Neural crest cell (in vitro differentiated cells): ENCODE results near the gene DNMBP. TPM values are rescaled to one million over a fixed set of nuclear protein-coding genes. Genes with fewer than 3 reads are reported as not detected.

ENCODE experiments used
- DNase-seq: peaks from one replicate; pipeline ENCODE4 v3.0.0; 2021; ENCODE audit warnings: low read depth, mixed read lengths, low spot score
- H3K27ac Mint-ChIP-seq: one replicate; pipeline ENCODE4 v1.8.0; 2021; ENCODE audit warnings: mild to moderate bottlenecking, mixed read lengths; ENCODE audit not compliant: unreplicated experiment
- H3K27me3 Mint-ChIP-seq: 2 replicates; pipeline ENCODE4 v1.8.0; 2021; ENCODE audit warnings: low read depth, mild to moderate bottlenecking, mixed read lengths
- H3K36me3 Mint-ChIP-seq: 2 replicates; pipeline ENCODE4 v1.8.0; 2021; ENCODE audit warnings: low read depth, mild to moderate bottlenecking, mixed read lengths
- H3K4me1 Mint-ChIP-seq: 2 replicates; pipeline ENCODE4 v1.8.0; 2021; ENCODE audit warnings: mixed read lengths
- H3K4me3 Mint-ChIP-seq: one replicate; pipeline ENCODE4 v1.8.0; 2021; ENCODE audit warnings: mild to moderate bottlenecking, mixed read lengths
- H3K9me3 Mint-ChIP-seq: 2 replicates; pipeline ENCODE4 v1.8.0; 2021; ENCODE audit warnings: mixed read lengths
- total RNA-seq: library from RNA; stranded (reverse); gene quantifications from 2 replicates; pipeline ENCODE4 v1.2.1, GENCODE V29; 2021
- TF ChIP-seq, protein P1 (sequence below): fragments of 200-600 bp; sonication (generic); conservative IDR thresholded peaks from 2 replicates; pipeline ENCODE4 v1.5.0; 2021; ENCODE audit warnings: antibody characterized with exemption, mild to moderate bottlenecking

The DNMBP gene
- total RNA-seq, 1 donor from 2014 or later: 17.8 TPM

DNA sequence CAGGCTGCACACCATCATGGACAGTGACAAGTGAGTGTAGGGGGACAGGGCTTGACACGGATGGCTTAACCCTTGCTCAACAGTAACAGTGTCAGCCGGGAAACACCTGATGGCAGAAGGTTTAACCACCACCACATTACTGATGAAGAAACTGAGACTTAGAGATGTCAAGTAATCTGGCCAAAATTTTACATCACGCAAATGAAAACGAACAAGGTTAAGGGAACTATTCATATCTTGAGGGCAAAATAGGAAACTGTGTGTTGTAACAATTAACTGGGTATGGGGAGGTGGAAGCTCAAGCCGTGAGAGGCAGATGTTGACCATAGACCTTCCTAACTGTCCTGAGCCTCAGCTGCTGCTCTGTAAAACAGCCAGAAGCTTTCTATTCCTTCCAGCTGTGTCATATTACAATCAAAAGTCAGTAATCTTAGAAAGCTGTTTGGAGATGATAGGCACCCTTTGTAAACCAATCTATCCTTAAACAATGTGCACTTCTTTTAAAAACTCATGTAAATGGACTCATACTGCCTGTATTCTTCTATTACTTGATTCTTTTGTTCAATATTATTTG lies 158.9 kb downstream of the DNMBP start:
- H3K27ac Mint-ChIP-seq: no peak overlapping the region
- no peaks in the 10 kb centered on the region for H3K9me3 Mint-ChIP-seq
- no peak for DNase-seq
- TF ChIP-seq, protein P1, sequence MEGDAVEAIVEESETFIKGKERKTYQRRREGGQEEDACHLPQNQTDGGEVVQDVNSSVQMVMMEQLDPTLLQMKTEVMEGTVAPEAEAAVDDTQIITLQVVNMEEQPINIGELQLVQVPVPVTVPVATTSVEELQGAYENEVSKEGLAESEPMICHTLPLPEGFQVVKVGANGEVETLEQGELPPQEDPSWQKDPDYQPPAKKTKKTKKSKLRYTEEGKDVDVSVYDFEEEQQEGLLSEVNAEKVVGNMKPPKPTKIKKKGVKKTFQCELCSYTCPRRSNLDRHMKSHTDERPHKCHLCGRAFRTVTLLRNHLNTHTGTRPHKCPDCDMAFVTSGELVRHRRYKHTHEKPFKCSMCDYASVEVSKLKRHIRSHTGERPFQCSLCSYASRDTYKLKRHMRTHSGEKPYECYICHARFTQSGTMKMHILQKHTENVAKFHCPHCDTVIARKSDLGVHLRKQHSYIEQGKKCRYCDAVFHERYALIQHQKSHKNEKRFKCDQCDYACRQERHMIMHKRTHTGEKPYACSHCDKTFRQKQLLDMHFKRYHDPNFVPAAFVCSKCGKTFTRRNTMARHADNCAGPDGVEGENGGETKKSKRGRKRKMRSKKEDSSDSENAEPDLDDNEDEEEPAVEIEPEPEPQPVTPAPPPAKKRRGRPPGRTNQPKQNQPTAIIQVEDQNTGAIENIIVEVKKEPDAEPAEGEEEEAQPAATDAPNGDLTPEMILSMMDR: no peak
- no peak overlapping the region for H3K4me3 Mint-ChIP-seq
- no peaks in the 10 kb centered on the region for H3K36me3 Mint-ChIP-seq
- H3K27me3 Mint-ChIP-seq: no peaks in the 10 kb centered on the region
- H3K4me1 Mint-ChIP-seq: peaks cover 9% of the 10 kb centered on the region

DNA sequence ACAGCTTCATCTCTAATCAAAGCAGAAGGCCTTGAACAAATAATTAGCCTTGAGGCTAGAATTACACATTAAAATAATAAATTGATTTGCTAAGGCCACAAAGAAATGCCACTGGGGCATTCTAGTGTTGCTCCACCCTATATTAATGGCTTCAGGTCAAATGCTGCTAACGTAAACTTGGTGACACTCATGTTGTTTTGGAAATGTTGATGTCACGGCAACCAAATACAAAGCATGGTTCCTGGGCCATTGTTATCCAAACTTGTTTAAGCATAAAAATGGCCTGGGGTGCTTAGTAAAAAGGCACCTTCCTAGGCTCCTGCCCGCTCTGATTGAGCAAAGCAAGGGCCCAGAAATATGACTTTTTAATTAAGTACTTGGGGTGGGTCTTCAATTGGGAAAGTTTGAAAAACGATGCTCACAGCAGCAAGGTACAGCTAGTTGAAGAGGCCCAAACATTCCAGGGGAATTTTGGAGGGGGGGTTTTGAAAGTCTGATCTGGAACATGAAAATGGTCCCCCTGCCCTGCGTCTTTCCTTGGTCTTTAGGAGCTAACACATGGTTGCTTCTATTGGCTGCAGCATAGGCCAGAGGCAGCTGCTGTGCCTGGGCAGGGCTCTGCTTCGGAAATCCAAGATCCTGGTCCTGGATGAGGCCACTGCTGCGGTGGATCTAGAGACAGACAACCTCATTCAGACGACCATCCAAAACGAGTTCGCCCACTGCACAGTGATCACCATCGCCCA lies 159.6 kb downstream of the DNMBP start:
- H3K36me3 Mint-ChIP-seq: no peaks in the 10 kb centered on the region
- TF ChIP-seq, protein P1: no peak
- H3K4me3 Mint-ChIP-seq: no peak overlapping the region
- no peaks in the 10 kb centered on the region for H3K9me3 Mint-ChIP-seq
- H3K4me1 Mint-ChIP-seq: peaks cover 13% of the 10 kb centered on the region
- no peaks in the 10 kb centered on the region for H3K27me3 Mint-ChIP-seq
- H3K27ac Mint-ChIP-seq: peak overlapping the region; percentile 8
- DNase-seq: no peak

DNA sequence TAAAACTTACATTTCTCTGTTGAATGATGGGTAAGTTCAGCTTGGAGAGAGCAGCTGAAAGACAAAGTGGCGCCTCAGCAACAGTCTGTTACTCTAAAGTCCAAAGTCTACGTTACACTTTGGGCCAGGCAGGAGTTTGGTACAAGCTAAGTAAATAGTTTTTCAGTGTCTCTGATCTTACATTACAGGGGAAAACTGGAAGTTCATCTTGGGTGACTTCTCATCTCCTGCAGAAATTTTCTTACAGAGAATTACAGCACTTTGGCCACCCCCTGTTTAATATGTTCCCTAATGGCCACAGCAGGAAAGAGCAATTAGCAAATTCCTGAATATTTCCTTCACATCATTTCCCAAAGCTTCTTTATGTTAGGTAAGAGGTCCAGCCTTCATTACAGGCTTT lies 160.2 kb downstream of the DNMBP start:
- Mint-ChIP-seq H3K4me1 (peaks cover 9% of the 10 kb centered on the region), H3K4me3 (no peak overlapping the region), H3K9me3 (no peaks in the 10 kb centered on the region), H3K27me3 (no peaks in the 10 kb centered on the region), H3K36me3 (no peaks in the 10 kb centered on the region), H3K27ac (no peak overlapping the region)
- TF ChIP-seq, protein P1: no peak
- DNase-seq: no peak

DNA sequence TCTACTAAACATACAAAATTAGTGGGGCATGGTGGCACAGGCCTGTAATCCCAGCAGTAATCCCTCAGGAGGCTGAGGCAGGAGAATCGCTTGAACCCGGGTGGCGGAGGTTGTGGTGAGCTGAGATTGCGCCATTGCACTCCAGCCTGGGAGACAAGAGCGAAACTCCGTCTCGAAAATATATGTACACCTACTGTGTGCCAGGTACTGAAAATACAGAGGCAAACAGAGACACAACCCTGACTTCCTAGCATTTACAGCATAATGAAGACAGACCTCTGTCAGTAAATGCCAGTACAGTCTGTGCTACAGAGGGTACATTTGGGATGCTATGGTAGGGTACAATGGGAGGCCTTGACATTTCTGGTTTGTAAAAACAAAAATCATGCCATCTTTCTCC lies 160.7 kb downstream of the DNMBP start:
- Mint-ChIP-seq H3K9me3 (no peaks in the 10 kb centered on the region), H3K36me3 (no peaks in the 10 kb centered on the region), H3K27me3 (no peaks in the 10 kb centered on the region), H3K27ac (no peak overlapping the region), H3K4me3 (no peak overlapping the region), H3K4me1 (peaks cover 9% of the 10 kb centered on the region)
- no peak for DNase-seq
- TF ChIP-seq, protein P1: no peak

DNA sequence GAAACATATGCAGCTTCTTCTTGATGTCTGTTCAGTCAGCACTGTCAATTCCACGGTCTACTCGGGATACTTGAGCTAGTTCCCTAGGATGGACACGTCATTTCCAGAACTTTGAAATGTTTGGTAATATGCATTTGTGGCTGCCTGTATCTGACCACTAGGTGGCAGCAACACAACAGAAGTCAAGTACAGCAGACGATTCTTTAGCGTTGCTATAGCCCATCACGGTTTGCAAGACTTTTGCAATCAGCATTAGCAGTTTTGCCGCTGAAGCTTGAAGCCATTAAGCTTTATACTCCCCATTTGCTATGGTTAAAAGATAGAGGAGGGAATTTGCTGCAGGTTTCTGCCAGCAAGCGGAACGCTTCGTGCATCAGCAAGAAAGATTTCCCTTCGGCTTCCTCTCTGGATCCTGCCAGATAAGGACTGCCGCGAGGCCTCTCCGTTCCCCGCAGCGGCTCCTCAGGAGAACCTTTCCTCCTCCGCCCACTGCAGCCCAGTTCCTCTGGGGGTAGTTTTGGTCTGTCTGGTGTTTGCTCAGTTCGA lies 163.8 kb downstream of the DNMBP start:
- DNase-seq: peak; percentile 70
- TF ChIP-seq, protein P1: peak; percentile 97
- H3K27ac Mint-ChIP-seq: no peak overlapping the region
- peak overlapping the region; percentile 14 for H3K4me3 Mint-ChIP-seq
- no peaks in the 10 kb centered on the region for H3K27me3 Mint-ChIP-seq
- no peaks in the 10 kb centered on the region for H3K9me3 Mint-ChIP-seq
- peaks cover 2% of the 10 kb centered on the region for H3K36me3 Mint-ChIP-seq
- H3K4me1 Mint-ChIP-seq: peaks cover 9% of the 10 kb centered on the region
